ENCODE measurements around the gene CRBN. TPM values are rescaled to one million over a fixed set of nuclear protein-coding genes. Genes with fewer than 3 reads are reported as not detected.

CRBN gene
- total and polyA plus RNA-seq, 2 of the 13 experiments (the other 11 are each of a cell fraction or from before 2014, with no cell fraction given): 30.8 to 36.1 TPM

- ChIA-PET POLR2A (no interaction called here), CTCF (ENCODE audit: low intra/inter-chr PET ratio, low total read pairs) (no interaction called here)
- peaks cover 7 to 19% of the 10 kb centered on the region in 2 experiments; a peak in 3 of 5 replicates for H3K36me3 ChIP-seq (replicated peaks in 1 of 2; ENCODE audit: control insufficient read depth in 1 of 2, insufficient read depth in 2 of 2, low read length in 2 of 2)
- peaks cover 22% of the 10 kb centered on the region for H3K79me2 ChIP-seq (ENCODE audit: insufficient read depth, low read length)
- peak overlapping the region; percentile 77 for H3K27ac ChIP-seq (ENCODE audit: extremely low read length, insufficient read depth, low read length)
- in situ Hi-C loops (cut with HindIII; ENCODE audit: extremely low pct_ligation_motif_present, low pct_unique_long_range_greater_than_20kb) (no loop called here), intact Hi-C loops (cut with micrococcal nuclease; ENCODE audit: unreplicated experiment) (no loop called here)
- peak; percentile 20 for DNase-seq (ENCODE audit: low spot score)
- peaks cover 32% of the 10 kb centered on the region for H3K4me1 ChIP-seq (ENCODE audit: insufficient read depth, low read length)
- no peaks in the 10 kb centered on the region for H3K9me3 ChIP-seq (ENCODE audit: low read length)
- 13% methylated on average over 20 of the region's 20 CpGs for WGBS (ENCODE audit: low lambda C conversion rate)
- H4K20me1 ChIP-seq (ENCODE audit: insufficient read depth, low read length): no peaks in the 10 kb centered on the region
- FAIRE-seq: no peak
- H3K9ac ChIP-seq (ENCODE audit: insufficient read depth, low read depth, low read length): peak overlapping the region; percentile 94
- no peak overlapping the region for H2AFZ ChIP-seq (ENCODE audit: low read length)
- BruUV-seq (replicated peaks): TSS peak; percentile 69
- H3K4me2 ChIP-seq (ENCODE audit: low read depth, low read length): peak overlapping the region; percentile 83
- H3K27me3 ChIP-seq (ENCODE audit: control insufficient read depth in 1 of 2, insufficient read depth in 2 of 2, low read length in 2 of 2): no peaks in the 10 kb centered on the region; a peak in 1 of 5 replicates
- peak overlapping the region; percentile 79 to 99 (median 91) for H3K4me3 ChIP-seq (replicated peaks in 1 of 3; ENCODE audit: insufficient read depth in 1 of 3, low read depth in 2 of 3, low read length in 3 of 3)
- peak; percentile 51 for ATAC-seq
- TF ChIP-seq ASH2L (IDR thresholded peaks at IDR 0.05; ENCODE audit: insufficient read length, low read depth, low read length) (peak; percentile 7), GFI1 (CRISPR knock-in tag; IDR thresholded peaks at IDR 0.05; ENCODE audit: borderline replicate concordance) (no peak), POLR2A (IDR thresholded peaks at IDR 0.05; ENCODE audit: insufficient read depth in 1 of 2, low read depth in 2 of 2, low read length in 2 of 2) (peak in 1 of 2 experiments; percentile 44; a peak in 1 of 4 replicates), ZNF761 (CRISPR knock-in tag; conservative IDR thresholded peaks at IDR 0.05) (0 out of 2 replicates have a peak, but pooled peaks have one; percentile 4), ZIK1 (CRISPR knock-in tag; IDR thresholded peaks at IDR 0.05; ENCODE audit: borderline replicate concordance, low read depth) (no peak), GZF1 (CRISPR knock-in tag; IDR thresholded peaks at IDR 0.05) (no peak), ZNF605 (CRISPR knock-in tag; IDR thresholded peaks at IDR 0.05) (0 out of 2 replicates have a peak, but pooled peaks have one; percentile 24), ZNF83 (CRISPR knock-in tag; IDR thresholded peaks at IDR 0.05; ENCODE audit: borderline replicate concordance) (no peak), ZNF225 (CRISPR knock-in tag; IDR thresholded peaks at IDR 0.05) (no peak), BCL3 (CRISPR knock-in tag; IDR thresholded peaks at IDR 0.05) (no peak), ARNT2 (CRISPR knock-in tag; IDR thresholded peaks at IDR 0.05; ENCODE audit: low read depth) (peak; percentile 8; the same call in 1 of the 2 replicates), KAT7 (CRISPR knock-in tag; IDR thresholded peaks at IDR 0.05; ENCODE audit: borderline replicate concordance) (no peak), ZNF292 (CRISPR knock-in tag; IDR thresholded peaks at IDR 0.05; ENCODE audit: borderline replicate concordance, low read depth) (no peak), KLF9 (CRISPR knock-in tag; IDR thresholded peaks at IDR 0.05; ENCODE audit: low read depth) (no peak), ZNF629 (CRISPR knock-in tag; conservative IDR thresholded peaks at IDR 0.05) (peak; percentile 64), CCDC6 (CRISPR knock-in tag; IDR thresholded peaks at IDR 0.05) (no peak), AHDC1 (CRISPR knock-in tag; IDR thresholded peaks at IDR 0.05; ENCODE audit: borderline replicate concordance) (no peak)
Observed at GRCh38 chr3:3127432-3128010, 52.0 kb downstream of the CRBN start.

Data from HepG2 (cell line).